CD4-positive, alpha-beta T cell treated with Interleukin-17A for 1 hour (primary cell): ENCODE measurements around the gene SUCLG2.

Source experiments
- DNase-seq: peaks from one replicate; pipeline ENCODE4 v3.0.0-alpha.2; 2020

Gene SUCLG2

DNA sequence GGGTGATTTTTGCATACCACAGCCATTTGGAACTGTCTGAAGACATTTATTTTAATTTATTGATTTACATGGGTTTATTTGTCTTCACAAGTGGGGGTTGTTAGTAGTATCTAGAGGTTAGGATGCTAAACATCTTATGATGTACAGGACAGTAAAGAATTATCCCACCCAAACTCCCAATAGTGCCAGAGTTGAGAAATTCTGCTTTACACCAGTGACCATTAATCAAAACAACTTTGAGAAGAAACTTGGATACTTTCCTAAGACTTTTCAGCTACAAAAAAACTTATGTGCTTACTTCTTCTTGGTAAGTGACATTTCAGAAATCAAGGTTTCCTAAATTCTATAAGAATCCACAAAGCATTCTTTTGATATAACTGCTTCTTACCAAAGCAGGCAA, 156.7 kb downstream of the SUCLG2 start:
- no peak for DNase-seq

DNA sequence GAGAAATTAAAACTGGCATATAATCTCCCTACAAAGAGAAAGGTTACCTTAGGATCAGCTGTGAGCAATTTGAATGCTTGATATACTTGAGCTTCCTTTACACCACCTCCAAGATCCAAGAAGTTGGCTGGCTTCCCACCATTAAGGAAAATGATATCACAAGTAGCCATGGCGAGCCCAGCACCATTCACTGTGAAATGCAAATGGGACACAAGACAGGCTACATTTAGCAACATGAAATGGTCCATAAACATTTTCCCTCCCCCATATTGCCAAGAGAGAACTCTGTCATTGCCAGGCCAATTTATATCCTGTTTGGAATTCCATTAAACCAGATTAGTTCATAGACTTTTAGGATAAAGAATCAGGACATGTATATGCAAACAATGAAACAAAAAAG, 158.7 kb downstream of the SUCLG2 start:
- DNase-seq = no peak

DNA sequence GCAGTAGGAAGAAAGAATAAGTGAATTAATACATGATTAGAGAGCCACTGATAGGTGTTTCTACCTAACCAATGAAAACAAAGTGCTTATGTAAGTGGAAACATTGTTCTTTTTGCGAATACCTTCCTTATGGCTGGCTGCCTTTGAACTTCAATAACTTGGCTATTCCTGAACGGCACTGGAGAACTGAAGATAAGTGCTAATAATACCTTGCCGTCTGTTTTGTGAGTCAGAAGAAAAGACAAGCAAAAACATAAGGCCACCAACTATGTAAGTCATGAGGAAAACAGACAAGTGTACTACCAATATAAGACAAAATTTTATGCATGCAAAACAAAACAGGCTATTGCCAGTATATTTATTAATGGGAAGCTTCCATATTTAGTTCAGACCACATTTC, 160.6 kb downstream of the SUCLG2 start:
- DNase-seq = no peak

DNA sequence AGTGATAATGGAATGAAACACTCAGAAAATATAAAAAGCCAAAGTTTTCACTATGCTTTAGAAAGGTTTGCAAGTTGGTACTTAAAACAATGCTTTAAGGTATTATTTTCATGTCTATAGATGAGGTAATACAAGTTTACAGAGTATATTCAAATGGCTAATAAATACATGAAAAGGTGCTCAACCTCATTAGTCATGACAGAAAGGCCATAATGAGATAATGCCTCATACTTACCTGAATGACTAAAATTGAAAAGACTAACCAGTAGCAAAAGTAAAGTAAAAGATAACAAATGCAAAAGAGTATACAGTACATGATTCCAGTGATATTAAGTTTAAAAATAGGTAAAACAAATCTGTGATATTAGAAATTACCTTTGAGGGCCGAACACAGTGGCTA, 163.8 kb downstream of the SUCLG2 start:
- no peak for DNase-seq

DNA sequence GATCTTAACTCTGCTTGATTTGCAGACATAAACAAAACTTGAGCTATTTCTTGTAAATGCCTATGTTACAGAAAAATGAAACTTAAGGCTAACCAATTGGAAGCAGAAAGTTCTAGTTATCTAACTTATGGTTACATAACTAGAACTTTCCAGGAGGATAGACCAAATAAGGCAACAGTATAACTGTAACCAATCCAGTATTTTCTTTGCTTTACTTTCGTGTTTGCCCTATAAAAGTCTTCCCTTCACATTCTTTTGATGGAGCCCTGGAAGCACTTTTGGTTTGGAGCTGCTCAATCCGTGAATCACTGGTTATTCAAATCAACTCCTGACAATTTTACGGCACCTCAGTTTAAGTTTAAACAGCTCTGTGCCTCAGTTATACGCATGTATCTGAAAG, 164.6 kb downstream of the SUCLG2 start:
- DNase-seq = no peak

DNA sequence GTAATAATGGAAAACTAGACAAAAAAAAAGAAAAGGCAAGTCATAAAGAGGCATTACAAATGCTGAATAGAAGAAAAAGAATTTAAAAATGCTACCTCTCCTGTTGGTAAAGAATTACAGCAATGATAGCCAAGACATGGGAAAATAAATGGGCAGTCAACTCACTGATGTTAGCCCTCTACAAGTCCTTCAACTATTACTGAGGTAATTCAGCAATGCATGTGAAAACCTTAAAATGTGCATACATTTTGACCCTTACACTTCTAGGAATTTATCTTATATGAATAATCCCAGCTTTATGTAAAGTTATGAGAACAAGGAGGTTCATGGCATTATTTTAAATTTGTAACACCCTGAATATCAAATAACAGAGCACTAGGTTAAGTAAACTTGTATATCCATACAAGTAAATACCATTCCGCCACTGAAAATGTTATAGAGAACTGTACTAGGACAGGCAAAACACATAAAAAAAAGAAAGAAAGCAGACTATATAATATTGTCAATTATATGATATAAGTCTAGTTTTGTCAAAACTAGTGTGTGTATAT, 166.8 kb downstream of the SUCLG2 start:
- no peak for DNase-seq

DNA sequence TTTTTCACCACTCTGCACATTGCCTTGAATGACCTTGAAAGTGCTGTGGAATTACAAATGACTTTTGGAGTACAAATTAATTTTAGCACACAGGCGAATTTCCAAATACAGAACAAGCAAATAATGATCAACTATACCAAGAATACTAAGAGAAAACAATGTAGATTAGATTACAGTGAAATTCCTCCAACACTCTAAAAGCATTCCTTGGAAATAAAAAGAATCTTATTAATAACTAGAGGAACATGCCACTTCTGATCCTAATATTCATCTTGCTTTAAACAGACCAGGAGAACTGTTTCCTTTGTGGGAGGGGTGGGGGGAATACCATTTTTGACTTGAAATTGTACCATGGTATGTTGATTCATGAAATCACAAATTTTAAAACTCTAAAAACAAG, 167.5 kb downstream of the SUCLG2 start:
- DNase-seq = no peak

DNA sequence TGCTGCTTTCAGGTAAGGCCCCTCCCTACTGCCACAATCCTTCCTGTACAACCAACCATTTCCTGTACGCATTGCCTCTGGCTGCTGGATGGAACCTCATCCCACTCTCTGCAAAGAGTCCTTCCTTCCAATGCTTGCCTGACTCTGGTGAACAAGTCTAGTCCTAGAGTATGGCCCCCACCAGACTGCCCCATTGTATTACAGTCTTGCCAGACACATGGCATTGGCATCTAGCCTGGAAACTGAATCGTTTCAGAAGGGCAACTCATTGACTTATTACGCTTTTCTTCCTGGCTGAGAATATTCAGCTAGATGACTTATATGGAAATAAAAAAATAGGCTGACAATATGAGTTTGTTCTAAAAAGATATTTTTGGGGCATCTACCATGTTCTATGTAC, 170.3 kb downstream of the SUCLG2 start:
- no peak for DNase-seq

DNA sequence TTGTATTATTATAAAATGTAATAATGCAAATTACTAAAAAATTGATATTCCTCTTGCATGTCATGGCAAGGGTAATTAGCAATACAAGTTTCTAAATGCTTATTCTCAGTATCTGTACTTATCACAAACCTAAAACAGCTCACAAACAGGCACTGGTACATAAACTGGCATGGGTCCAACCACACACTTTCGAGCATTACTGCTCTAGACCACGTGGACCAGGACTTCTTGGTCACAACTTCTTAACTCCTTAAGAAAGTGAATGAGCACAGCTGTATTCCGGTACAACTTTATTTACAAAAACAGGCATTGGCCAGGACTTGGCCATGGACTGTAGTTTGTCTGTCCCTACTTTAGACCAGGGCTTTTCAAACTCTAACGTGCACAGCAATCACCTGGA, 173.3 kb downstream of the SUCLG2 start:
- DNase-seq = no peak

DNA sequence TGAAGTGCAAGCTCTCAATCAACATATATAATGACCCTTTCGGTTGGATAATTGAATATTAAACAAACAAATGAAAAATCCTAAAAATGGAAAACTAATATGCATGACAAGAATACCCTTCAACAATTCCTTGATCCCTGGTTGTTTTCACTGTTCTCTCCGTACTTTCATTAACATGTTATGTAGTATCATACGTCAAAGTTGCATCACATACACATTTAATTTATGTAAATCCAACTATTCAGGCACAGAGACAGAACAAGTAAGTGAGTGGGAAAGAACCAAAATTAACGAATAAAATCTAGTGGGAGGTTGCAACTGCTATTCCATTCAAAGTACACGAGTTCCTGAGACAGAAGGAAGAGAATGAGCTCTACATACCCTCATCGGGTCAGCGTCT, 176.0 kb downstream of the SUCLG2 start:
- no peak for DNase-seq

DNA sequence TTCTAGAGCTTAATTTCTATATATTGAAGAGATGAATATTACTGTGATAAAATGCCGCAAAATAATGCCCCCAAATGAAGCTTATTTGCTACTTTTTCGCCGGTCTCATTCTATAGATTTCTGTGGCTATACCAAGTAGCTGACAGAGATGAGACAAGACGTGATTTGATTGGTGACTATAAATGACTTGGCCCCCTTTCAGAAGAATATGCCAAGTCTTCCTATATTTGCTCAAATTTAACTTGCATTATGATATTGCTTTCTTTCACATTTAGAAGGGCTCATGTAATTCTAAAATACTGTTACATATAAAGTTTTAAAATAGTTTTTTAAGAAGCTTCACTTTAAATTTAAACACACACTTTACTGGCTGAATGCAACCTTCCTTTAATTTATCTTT, 180.1 kb downstream of the SUCLG2 start:
- DNase-seq = no peak

DNA sequence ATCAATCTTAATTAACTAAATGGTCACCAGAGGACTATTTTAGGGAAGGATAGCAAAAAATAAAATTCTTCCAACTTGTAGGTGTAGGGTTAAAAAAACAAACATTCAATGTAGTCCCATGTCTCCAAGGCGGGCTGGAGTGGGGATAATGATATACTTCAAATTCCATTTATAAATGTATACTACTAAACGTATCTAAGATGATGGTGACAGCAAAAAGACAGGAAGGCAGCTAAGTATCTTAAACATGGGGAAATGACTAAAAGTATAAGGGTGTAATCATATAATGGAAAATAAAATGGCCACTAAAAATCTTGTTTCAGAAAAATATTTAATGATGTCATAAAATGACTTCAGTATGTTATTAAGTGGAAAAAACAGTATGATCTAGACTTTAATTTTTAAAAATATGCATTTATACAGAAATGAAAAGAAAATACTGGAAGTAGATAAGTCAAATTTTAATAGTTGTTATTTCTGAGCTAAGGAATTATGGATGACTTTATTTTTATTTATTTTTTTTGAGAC, 181.7 kb downstream of the SUCLG2 start:
- no peak for DNase-seq

DNA sequence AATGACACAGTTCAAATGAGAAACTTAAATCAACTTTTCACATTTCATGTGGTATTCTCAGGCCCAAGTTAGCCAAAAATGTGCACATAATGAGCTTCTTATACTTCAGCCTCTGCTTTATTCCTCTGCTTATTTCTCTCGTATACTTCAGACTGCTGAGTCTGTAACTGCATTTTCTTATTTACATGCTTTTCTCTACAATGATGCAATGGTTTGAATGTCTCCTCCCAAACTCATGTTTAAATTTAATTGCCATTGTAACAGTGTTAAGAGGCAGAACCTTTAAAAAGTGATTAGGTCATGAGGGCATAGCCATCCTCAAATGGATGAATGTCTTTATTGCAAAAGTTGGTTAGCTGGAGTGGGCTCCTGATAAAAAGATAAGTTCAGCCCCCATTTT, 184.2 kb downstream of the SUCLG2 start:
- DNase-seq = no peak

DNA sequence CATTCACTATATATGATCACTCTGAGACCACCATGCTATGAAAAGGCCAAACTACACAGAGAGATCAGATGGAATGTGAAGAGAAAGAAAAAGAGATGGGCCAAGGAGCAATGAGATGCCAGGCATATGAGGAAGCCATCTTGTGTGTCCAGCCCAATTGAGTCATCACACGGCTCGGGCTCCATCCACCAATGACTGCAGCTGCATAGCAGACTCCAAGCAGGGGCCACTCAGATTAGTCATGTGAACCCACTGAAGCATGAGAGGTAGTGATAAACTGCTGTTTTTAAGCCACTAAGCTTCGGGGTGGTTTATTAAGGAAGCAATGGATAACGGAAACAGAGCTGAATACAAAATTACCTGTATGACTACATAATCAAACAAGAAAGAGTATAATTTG, 185.9 kb downstream of the SUCLG2 start:
- DNase-seq = no peak

DNA sequence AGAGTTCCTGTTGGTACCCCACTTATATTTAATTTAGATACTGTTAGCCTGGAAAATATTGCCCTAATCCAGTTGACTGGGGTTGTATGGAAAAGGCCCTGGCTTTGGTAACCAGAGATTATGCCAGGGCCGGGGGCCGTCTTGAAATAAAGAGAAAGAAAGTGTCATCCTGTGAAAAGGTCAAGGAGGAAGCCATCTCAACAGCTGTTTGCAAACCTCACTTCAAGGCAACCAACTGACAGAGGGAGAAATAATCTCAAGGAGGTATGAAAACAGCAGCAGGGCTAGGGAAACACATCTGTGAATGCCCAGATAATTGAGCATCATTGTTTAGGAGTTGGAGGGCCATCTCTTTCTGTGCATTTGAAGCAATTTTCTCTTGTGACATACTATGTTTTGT, 190.8 kb downstream of the SUCLG2 start:
- DNase-seq = no peak

DNA sequence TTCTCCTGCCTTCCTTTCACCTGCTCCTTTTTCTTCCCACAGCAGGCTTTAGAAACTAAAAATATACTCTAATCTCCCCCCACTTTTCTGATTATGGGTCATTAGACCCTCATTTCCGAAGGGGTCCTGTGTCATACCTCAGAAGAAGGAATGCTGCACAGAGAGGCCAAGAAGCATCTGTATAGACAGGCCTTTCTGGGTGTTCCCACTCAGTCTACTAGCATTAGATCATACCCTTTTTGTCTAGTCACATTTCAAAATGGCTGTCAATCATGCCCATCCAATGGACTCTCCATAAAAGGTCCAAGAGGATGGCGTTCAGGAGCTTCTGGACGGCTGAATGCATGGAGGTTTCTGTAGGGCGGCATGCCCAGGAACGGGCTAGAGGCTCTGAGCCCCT, 192.2 kb downstream of the SUCLG2 start:
- DNase-seq = no peak

DNA sequence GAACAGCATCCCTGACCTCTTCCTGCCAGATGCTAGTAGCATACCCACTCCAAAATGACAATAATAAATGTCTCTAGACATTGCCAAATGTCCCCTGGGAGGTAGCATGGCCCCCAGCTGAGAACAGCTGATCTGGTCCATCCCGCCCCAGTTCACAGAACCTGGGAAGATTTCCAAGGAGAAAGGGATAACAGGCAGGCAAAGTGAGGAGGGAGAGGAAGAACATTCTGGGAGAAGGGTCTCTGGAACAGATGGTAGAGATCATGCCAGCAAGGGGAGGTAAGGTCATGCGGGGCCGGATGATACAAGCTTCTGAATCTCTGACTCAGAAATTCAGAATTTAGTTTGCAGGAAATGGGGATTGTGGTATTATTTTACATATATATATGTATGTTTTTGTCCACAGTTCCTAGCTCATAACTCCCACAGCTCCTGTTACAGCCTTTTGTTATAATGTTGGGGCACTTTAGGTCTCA, 192.7 kb downstream of the SUCLG2 start:
- DNase-seq = no peak

DNA sequence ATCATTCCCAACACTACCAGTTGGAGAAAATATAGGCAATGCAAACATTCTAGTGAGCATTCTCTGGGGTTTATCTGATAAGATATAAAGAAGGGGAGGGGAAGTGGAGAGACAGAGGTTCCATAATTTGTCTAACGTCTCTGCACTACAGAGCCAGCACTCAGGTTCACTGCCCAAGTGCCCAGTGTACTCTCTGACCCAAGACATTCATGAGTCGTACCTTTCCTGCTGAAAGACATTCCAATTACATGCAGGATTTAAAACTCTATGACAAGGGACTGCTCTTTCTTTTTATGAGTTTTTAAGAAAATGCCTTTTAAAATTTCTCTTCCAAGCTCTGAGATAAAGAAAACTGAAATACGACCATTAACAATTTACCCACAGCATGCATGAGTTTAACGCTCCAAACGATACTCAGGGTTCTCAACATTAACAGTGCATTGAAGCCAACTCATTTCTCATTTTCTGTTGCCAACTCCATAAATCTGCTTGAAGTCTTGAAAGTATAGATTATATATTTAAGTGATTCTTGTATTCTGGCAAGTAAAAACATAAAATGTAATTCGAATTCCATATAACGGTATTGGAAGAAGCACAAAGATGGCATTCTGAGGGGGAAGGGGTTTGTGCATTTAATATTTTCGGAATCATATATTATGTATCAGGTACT, 193.4 kb downstream of the SUCLG2 start:
- DNase-seq = no peak

DNA sequence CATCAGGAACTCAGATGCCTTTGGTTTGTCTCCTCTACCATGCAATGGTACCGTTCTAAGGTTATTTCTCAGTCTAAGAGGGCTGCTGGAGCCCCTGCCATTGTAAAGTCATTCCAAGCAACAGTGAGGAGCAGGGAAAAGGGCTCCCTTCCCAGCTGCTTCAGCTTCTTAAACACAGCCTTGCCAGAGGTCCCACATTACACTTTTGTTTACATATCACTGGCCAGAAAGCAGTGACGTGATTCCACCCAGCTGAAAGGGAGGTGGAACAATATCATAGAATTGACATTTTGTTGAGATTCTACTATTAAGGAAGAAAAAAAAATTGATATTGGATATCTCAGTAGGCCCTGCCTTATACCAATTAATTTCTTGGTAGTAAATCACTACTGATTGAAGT, 194.6 kb downstream of the SUCLG2 start:
- DNase-seq = no peak

DNA sequence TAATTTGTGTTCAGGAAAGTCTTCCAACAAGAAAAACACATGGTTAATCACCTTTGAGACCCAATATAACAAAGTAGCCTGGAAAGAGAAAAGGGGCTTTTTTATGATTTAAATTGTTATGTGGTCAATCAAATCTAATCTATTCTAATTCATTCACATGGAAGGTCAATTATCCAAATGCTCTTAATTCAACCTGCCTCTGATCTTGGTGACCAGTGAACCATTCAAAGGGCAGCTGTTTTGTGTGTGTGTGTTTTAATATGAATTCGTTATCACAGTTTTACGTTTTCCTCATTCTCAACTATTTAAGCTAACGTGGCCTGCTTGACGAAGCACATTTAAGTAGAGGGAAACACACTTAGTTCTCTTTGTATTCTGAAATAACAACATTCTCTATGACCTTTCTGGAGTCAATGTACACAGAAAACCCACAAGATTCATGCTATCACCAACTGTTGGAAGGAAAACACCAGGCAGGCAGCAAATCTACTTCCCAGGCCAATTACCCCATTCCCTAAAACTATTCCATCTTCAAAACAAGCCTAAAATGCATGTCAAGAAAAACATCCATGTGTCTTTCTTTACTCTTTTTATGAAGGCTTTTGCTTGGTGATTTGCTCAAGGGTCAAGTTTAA, 195.4 kb downstream of the SUCLG2 start:
- DNase-seq = no peak

DNA sequence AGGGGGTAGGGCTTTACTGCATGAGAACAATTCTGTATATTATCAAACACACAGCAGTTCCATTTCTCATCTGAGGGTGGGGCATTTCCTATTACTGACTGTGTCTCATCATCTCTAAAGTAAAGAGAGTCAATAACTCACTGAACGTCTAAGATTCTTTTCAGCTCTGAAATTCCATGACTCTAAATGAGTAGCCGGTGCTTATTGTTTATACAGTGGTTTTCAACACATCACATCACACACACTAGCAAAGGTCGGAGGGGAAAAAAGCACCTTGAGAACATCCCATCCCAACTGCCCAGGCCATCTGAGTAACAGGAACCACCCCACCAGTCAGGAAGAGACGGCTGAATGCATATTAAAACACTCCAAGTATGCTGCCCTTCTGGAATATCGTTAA, 196.0 kb downstream of the SUCLG2 start:
- no peak for DNase-seq

DNA sequence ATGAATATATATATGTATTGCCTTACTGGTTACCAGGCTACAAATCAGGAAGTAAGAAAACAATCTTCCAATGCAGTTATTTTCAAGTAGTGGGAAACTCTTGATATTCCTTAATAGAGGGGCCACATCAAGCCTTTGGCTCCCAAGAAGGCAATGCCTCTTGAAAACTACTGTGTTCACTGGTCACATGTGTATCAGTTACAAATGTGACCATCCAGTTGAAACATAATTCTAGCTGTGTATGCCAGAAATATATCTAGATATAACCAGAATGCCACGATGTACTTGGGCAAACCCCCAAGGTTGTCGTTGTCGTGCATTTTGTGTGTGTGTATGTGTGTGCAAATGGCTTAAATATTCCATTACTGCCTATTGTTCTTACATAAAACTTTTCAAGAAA, 200.8 kb downstream of the SUCLG2 start:
- no peak for DNase-seq

DNA sequence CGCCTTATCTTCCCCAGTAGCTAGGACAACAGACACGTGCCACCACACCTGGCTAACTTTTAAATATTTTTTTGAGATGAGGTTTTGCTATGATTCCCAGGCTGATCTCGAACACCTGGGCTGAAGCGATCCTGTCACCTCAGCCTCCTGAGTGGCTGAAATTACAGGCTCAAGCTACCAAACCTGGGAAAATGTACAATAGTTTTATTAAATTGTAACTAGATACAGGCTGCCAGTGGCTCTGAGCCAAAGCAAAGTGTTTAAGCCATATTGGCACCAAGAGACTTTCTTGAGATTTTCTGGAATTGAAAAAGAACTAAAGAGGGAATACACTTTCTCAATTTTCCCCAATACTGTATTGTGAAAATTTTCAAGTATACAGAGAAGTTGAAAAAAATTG, 204.3 kb downstream of the SUCLG2 start:
- no peak for DNase-seq

DNA sequence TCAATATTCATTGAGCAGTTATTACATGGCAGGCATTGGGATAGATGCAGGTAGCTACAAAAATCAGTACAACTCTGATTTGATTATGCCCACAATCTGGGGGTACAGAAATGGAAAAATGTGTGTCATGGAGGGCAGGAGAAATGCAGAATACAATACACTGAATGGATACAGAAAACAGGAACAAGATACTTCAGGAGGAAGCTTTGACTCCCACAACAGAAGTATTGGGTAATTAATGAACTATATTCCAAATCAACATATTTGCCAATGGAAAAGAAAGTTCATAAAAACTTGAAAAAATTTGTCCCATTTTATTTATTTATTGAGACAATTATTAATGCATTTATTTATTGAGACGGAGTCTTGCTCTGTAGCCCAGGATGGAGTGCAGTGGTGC, 207.0 kb downstream of the SUCLG2 start:
- no peak for DNase-seq

DNA sequence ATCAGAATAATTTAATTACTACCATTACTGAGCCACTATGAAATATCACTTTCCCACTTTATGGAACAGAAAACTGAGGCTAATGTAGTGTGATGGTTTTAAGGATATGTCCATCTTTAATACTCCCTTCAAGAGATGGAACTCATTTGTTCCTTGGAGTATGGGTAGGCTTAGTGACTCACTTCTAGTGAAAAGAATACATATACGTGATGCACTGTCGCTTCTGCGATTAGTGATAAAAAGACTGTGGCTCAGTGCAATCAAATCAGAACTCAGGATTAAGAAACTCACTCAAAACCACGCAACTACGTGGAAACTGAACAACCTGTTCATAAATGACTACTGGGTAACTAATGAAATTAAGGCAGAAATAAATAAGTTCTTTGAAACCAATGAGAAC, 216.6 kb downstream of the SUCLG2 start:
- no peak for DNase-seq
